Fibroblast of skin of left quadriceps (primary cell): ENCODE data around the gene FOXD4L3.
"Not testable (repeated sequence)": the region's sequence is repeated elsewhere in the genome, so short reads cannot be mapped to it uniquely, and the experiment has no call there.

Experiments
- DNase-seq, 2 experiments: peaks; one replicate each; pipeline ENCODE4 v3.0.0-alpha.2; 2013; ENCODE audit warnings: low read depth in 2 of 2

Gene FOXD4L3

GRCh38 chr9:68302567-68302966 lies at the start of gene FOXD4L3:
Gene FOXD4L3, plus strand, starts transcription at chr9:68302867. Its CDS starts 85 bp downstream, at chr9:68302952.
- DNase-seq = not testable (repeated sequence)

- DNase-seq = not testable (repeated sequence)
These were observed 21.6 kb upstream of the FOXD4L3 start for GRCh38 chr9:68281041-68281440.

GRCh38 chr9:68303771-68304170 lies 1.1 kb downstream of the FOXD4L3 start:
- DNase-seq = not testable (repeated sequence)

GRCh38 chr9:68304212-68304611 lies 1.5 kb downstream of the FOXD4L3 start:
- not testable (repeated sequence) for DNase-seq

GRCh38 chr9:68304777-68305176 lies 2.1 kb downstream of the FOXD4L3 start:
- DNase-seq = not testable (repeated sequence)

- DNase-seq = not testable (repeated sequence)
These were observed 3.1 kb downstream of the FOXD4L3 start for GRCh38 chr9:68305680-68306285.

- DNase-seq = not testable (repeated sequence)
These were observed 3.8 kb downstream of the FOXD4L3 start for GRCh38 chr9:68306391-68306964.

GRCh38 chr9:68307127-68307526 lies 4.5 kb downstream of the FOXD4L3 start:
- not testable (repeated sequence) for DNase-seq

GRCh38 chr9:68307654-68308053 lies 5.0 kb downstream of the FOXD4L3 start:
- not testable (repeated sequence) for DNase-seq

GRCh38 chr9:68311208-68311607 lies 8.5 kb downstream of the FOXD4L3 start:
- not testable (repeated sequence) for DNase-seq

GRCh38 chr9:68318209-68318608 lies 15.5 kb downstream of the FOXD4L3 start:
- DNase-seq = not testable (repeated sequence)

- not testable (repeated sequence) for DNase-seq
These were observed 21.1 kb downstream of the FOXD4L3 start for GRCh38 chr9:68323749-68324148.

- not testable (repeated sequence) for DNase-seq
These were observed 21.9 kb downstream of the FOXD4L3 start for GRCh38 chr9:68324518-68324917.

GRCh38 chr9:68329106-68329505 lies 26.4 kb downstream of the FOXD4L3 start:
- DNase-seq = not testable (repeated sequence)

GRCh38 chr9:68330531-68331173 lies 28.0 kb downstream of the FOXD4L3 start:
- DNase-seq = not testable (repeated sequence)

- DNase-seq = not testable (repeated sequence)
These were observed 29.5 kb downstream of the FOXD4L3 start for GRCh38 chr9:68332122-68332521.

- not testable (repeated sequence) for DNase-seq
These were observed 33.3 kb downstream of the FOXD4L3 start for GRCh38 chr9:68335935-68336334.

GRCh38 chr9:68336639-68337339 lies 34.1 kb downstream of the FOXD4L3 start:
- not testable (repeated sequence) for DNase-seq

- DNase-seq = not testable (repeated sequence)
These were observed 35.3 kb downstream of the FOXD4L3 start for GRCh38 chr9:68338000-68338399.

- not testable (repeated sequence) for DNase-seq
These were observed 39.8 kb downstream of the FOXD4L3 start for GRCh38 chr9:68342265-68343025.

- not testable (repeated sequence) for DNase-seq
These were observed 40.6 kb downstream of the FOXD4L3 start for GRCh38 chr9:68343242-68343641.
